Activated gamma-delta T cell treated with anti-CD3 and anti-CD28 coated beads, Interleukin-2, amount 50 U/mL, for 16 hours (primary cell): ENCODE measurements around the gene RFXAP.

ENCODE experiments used
- DNase-seq: peaks from one replicate; pipeline ENCODE4 v3.0.0-alpha.2; 2020; ENCODE audit warnings: low read depth

The RFXAP gene

DNA sequence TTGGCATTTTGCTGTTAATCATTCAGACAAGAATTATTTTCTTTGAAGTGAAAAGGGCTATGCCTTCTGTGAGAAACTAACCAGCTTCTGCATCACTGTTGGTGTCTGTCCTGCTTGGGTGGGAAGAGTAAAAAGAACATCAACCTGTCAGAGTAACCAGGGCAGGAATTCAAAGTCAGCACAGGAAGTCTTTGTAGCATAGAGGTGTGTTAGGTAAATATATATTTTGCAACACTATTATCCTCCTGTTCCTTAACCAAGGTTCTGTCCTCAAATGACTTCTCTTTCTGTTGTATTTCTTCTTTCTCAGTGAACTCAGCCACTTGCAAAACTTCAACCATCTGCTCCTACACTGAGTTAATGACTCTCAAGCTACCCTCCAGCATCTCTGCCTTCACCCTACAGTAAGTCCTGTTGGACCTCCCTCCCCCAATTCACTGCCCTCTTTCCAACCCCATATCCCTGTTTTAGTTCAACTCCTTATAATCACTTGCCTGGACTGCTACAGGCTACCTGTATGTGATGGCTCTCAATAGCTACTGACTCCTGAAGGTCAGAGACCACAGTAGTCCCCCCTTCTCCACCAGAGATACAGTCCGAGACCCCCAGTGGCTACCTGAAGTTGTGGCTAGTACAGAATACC is 51.1 kb downstream of the RFXAP start:
- DNase-seq, result no peak

DNA sequence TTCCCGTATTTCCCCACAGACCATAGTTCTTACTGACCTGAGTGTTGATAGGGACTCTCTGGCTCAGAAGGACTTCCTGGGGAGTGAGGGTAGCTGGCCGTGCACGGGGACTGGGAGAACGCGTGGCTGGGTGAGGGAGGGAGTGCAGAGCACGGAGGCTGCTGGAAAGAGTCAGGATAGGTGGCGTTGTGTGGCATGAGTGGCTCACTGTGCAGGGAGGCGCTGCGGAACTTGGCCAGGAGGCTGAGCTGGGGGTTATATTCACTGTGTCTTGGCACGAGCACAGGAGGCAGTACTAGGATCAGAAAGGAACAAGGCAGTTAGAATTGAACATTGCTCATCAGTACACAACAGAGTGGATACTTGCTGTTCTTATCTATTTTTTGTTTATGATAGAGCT is 53.6 kb downstream of the RFXAP start:
- no peak for DNase-seq

DNA sequence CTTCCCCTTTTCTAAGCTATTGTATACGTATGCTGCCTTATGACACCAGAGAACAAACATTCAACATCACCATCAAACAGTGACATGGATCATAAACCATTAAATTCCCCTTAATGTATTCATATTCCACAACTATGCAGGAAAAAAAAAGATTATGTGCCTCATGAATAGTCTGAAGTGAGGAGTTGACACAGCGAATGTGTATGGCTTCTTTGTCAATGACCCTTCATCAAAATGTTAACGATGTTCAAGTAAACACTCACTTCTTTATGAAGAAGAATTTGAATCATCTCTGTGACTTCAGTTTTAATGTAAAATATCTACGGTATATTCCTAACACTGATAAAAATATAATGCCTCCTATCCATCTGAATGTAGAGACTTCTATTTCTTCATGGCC is 56.4 kb downstream of the RFXAP start:
- DNase-seq, result no peak

DNA sequence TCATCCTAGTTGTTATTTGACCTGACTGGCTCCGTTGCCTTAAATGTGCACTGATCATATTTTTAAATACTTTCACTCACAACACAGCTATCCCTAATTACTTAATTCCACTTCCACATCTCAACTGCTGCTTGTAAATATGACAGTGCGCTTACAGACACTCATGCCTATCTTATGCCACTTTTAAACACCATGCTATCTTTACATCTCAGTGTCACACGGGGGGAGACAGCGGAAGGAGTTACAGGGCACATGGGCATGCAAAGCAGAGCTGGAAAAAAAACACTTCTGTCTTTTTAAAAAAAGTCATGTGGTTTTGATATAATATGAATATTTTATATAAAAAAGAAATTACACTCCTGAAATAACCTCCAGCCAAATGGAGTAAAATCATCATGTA is 56.9 kb downstream of the RFXAP start:
- DNase-seq, result no peak
